Suprapubic skin (tissue), 4 donors: ENCODE results near the gene NEK11. TPM values are rescaled to one million over a fixed set of nuclear protein-coding genes. Genes with fewer than 3 reads are reported as not detected.

Experiments
- DNase-seq, 2 donors: peaks; one replicate each; pipeline ENCODE4 v3.0.0-alpha.2; 2019; ENCODE audit warnings: low spot score in 2 of 2
- H3K27ac ChIP-seq: fragments of 200-600 bp; sonication (generic); one replicate; pipeline ENCODE4 v1.5.1; 2019
- H3K27me3 ChIP-seq: fragments of 200-600 bp; sonication (generic); one replicate; pipeline ENCODE4 v1.5.1; 2019
- H3K36me3 ChIP-seq: fragments of 200-600 bp; sonication (generic); one replicate; pipeline ENCODE4 v1.5.1; 2019
- H3K4me1 ChIP-seq: fragments of 200-600 bp; sonication (generic); one replicate; pipeline ENCODE4 v1.5.1; 2019
- H3K4me3 ChIP-seq: fragments of 200-600 bp; sonication (generic); one replicate; pipeline ENCODE4 v1.5.1; 2019; ENCODE audit warnings: mild to moderate bottlenecking
- H3K9me3 ChIP-seq: fragments of 200-600 bp; sonication (generic); one replicate; pipeline ENCODE4 v1.5.1; 2019
- EP300 ChIP-seq: sonication (generic); formaldehyde crosslinking; IDR thresholded peaks from one replicate; pipeline ENCODE4 v1.6.1; 2017; ENCODE audit warnings: antibody characterized with exemption
- POLR2A ChIP-seq, 2 donors: fragments of 450-650 bp; IDR thresholded peaks; one replicate each; pipeline ENCODE4 v1.6.1; 2017; ENCODE audit warnings: antibody characterized with exemption in 2 of 2, mild to moderate bottlenecking in 2 of 2, moderate library complexity in 2 of 2
- POLR2AphosphoS5 ChIP-seq, 3 donors: sonication (generic); formaldehyde crosslinking; IDR thresholded peaks; one replicate each; pipeline ENCODE4 v1.6.1; 2017; ENCODE audit warnings: antibody characterized with exemption in 3 of 3
- WGBS: methylation state at CpG from one replicate; pipeline ENCODE4 v1.1.5; 2018; 5-methylcytosine and 5-hydroxymethylcytosine counted together
- total RNA-seq, 4 donors: library from RNA; depleted of rRNA; stranded (reverse); fragments of >200 nt; gene quantifications; one replicate each; pipeline ENCODE4 v1.1.0, GENCODE V29; 2016
- TF ChIP-seq, protein P1 (sequence below), 2 donors: fragments of 200-600 bp in 1 of 2; fragments of 450-650 bp in 1 of 2; sonication (generic) in 1 of 2; IDR thresholded peaks; one replicate each; pipeline ENCODE4 v1.5.1; 2016 to 2019; ENCODE audit warnings: antibody characterized with exemption in 2 of 2, mild to moderate bottlenecking in 1 of 2, moderate library complexity in 1 of 2

NEK11 gene
- total RNA-seq, 4 donors from 2014 or later: 4.2 to 11.0 (median 7.5) TPM

DNA sequence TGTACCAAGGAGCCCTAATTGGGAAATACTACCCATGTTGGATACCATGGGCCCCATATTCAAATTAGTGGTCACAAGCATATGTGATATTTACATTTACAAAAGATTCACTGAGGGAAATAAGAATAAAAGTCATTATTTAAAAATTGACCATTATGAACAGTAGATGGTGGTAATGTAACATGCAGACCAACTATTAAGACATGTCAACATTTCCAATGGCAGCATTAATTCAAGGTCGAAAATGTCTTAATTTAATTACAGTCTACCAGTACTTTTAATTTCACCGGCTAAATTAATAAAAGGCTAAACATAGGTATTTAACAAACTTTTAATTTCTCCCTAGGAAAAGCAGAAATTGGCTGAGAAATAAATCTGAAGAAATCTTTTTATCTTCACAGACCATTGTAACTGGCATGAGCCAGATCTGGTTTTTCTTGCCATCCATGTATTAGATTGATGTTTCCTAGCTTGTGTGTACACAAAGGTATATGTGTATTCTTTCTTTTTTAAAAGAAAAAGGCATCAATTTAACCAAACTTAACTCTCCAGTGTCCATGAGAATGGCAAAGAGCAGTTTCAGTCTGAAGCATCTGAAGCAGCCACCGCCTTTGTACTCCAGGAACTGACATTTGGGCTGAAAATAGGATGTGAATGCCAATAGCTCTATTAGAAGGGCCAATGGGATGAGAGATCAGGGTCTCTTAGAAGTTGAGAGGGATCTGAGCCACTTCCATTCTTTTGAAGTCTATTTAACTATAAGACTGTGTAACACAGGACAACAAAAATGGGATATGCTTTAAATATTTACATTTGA, 26.6 kb downstream of the NEK11 start:
- no peak for DNase-seq
- no peaks in the 10 kb centered on the region for H3K36me3 ChIP-seq
- no peaks in the 10 kb centered on the region for H3K27me3 ChIP-seq
- 71% methylated on average over 3 of the region's 3 CpGs for WGBS
- no peak overlapping the region for H3K27ac ChIP-seq
- no peak overlapping the region for H3K4me3 ChIP-seq
- TF ChIP-seq, protein P1, sequence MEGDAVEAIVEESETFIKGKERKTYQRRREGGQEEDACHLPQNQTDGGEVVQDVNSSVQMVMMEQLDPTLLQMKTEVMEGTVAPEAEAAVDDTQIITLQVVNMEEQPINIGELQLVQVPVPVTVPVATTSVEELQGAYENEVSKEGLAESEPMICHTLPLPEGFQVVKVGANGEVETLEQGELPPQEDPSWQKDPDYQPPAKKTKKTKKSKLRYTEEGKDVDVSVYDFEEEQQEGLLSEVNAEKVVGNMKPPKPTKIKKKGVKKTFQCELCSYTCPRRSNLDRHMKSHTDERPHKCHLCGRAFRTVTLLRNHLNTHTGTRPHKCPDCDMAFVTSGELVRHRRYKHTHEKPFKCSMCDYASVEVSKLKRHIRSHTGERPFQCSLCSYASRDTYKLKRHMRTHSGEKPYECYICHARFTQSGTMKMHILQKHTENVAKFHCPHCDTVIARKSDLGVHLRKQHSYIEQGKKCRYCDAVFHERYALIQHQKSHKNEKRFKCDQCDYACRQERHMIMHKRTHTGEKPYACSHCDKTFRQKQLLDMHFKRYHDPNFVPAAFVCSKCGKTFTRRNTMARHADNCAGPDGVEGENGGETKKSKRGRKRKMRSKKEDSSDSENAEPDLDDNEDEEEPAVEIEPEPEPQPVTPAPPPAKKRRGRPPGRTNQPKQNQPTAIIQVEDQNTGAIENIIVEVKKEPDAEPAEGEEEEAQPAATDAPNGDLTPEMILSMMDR (IDR thresholded peaks at IDR 0.05): no peak
- TF ChIP-seq POLR2A (IDR thresholded peaks at IDR 0.05) (no peak), EP300 (no peak), POLR2AphosphoS5 (IDR thresholded peaks at IDR 0.05) (no peak)
- H3K9me3 ChIP-seq: no peaks in the 10 kb centered on the region
- H3K4me1 ChIP-seq: no peaks in the 10 kb centered on the region

DNA sequence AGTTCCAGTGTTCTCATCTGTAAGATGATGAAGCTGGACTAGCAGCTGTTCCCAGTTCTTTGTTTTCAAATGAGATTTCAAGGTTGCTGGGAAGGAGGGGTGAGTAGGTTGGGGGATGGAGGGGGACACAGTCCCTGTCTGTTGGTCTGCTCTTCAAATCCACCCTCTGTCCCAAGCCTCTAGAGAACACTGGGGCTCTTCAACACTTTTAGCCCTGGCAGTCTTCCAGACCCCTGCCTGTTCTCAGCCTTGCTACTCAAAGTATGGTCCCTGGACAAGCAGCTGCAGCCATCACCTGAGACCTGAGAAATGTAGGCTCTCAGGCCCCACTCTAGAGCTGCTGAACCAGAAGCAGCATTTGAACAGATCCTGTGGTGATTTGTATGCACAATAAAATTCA, 41.3 kb downstream of the NEK11 start:
- no peak for DNase-seq
- H3K4me1 ChIP-seq: no peaks in the 10 kb centered on the region
- no peaks in the 10 kb centered on the region for H3K27me3 ChIP-seq
- no peaks in the 10 kb centered on the region for H3K9me3 ChIP-seq
- TF ChIP-seq, protein P1 (IDR thresholded peaks at IDR 0.05): no peak
- TF ChIP-seq POLR2A (IDR thresholded peaks at IDR 0.05) (no peak), EP300 (no peak), POLR2AphosphoS5 (IDR thresholded peaks at IDR 0.05) (no peak)
- no peak overlapping the region for H3K27ac ChIP-seq
- H3K36me3 ChIP-seq: no peaks in the 10 kb centered on the region
- no peak overlapping the region for H3K4me3 ChIP-seq

DNA sequence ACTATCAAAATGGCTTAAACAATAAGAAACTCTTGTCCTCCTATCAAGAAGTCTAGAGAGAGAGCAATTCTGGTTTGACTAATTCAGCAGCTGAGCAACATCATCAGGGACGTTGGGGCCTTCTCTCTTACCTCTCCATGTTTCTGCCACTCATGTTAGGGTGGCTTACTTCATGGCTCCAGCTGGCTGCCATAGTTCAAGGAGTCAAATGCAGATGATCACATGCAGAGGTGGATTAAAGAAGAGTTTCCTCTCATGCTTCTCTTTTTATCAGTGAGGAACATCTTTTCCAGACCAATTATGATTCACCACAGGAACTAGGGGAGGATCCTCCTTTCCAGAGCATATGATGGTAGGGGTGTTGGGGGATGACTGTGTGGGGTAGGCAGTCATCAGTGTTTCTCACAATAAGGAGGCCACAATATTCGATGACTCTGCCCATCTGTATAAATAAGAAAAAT, 45.5 kb downstream of the NEK11 start:
- H3K4me1 ChIP-seq: no peaks in the 10 kb centered on the region
- H3K9me3 ChIP-seq: no peaks in the 10 kb centered on the region
- peak overlapping the region; percentile 51 for H3K27ac ChIP-seq
- H3K27me3 ChIP-seq: no peaks in the 10 kb centered on the region
- H3K36me3 ChIP-seq: no peaks in the 10 kb centered on the region
- TF ChIP-seq POLR2A (IDR thresholded peaks at IDR 0.05): no peak
- TF ChIP-seq EP300: no peak
- TF ChIP-seq, protein P1 (IDR thresholded peaks at IDR 0.05): no peak
- WGBS: 60% methylated on average over 2 of the region's 2 CpGs
- no peak overlapping the region for H3K4me3 ChIP-seq
- no peak for DNase-seq

DNA sequence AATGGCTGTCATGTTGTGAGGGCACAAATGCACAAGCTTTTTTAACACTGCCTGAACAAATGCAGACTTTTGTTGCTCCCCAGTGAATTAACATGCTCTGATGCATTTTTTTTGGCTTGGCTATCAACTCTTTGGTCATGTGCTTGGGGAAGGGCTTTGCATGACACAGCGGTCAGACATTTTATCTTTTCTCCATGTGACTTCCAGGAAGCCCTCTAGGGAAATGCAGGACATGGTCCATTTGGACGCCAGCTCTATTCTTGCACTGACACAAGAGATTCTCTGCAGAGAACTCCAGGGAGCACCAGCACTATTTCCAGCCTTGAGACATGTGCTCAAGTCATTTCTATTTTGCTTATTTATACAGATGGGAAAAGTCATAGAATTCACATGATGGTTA, 46.2 kb downstream of the NEK11 start:
- Histone ChIP-seq H3K4me3 (no peak overlapping the region), H3K27ac (peak overlapping the region; percentile 51), H3K36me3 (no peaks in the 10 kb centered on the region), H3K9me3 (no peaks in the 10 kb centered on the region), H3K27me3 (no peaks in the 10 kb centered on the region), H3K4me1 (no peaks in the 10 kb centered on the region)
- 51% methylated on average over 2 of the region's 2 CpGs for WGBS
- TF ChIP-seq, protein P1 (IDR thresholded peaks at IDR 0.05): no peak
- TF ChIP-seq POLR2AphosphoS5 (IDR thresholded peaks at IDR 0.05) (no peak), POLR2A (IDR thresholded peaks at IDR 0.05) (no peak), EP300 (no peak)
- DNase-seq: peak in 1 of 2 donors; percentile 60

DNA sequence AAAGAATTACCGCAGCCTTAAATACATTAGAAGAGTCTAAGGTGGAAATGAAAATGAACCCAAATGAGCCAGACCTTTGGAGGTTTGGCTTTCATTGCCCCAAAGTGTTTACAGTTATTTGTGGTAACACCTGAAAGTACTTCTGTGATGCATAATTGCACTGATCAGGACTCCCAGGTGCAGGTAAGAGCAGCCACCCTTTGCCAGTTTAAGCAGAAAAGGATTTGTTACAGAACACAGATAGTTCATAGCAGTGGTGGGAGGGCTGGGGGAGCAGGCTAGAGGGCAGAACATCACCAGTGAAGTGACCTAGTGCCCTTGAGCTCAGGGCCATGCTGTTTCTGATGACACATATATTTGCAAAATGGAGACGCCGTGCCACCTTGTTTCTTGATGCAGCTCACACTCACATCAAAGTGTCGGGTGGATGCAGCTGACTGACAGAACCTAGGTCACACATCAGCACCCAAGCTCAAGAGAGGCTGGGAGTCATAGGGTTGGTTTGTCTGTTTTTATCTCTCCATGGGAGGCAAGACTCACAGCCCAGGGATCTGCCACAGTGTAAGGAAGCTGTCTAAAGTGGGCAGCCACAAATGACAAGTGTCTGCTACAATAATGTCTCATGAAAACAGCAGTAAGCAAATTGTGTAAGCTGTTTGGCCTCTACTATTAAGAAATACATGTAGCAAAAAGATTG, 49.1 kb downstream of the NEK11 start:
- no peaks in the 10 kb centered on the region for H3K36me3 ChIP-seq
- TF ChIP-seq, protein P1 (IDR thresholded peaks at IDR 0.05): no peak
- no peak for TF ChIP-seq EP300
- no peak for TF ChIP-seq POLR2A (IDR thresholded peaks at IDR 0.05)
- TF ChIP-seq POLR2AphosphoS5 (IDR thresholded peaks at IDR 0.05): no peak
- no peak overlapping the region for H3K27ac ChIP-seq
- H3K4me1 ChIP-seq: no peaks in the 10 kb centered on the region
- no peaks in the 10 kb centered on the region for H3K27me3 ChIP-seq
- DNase-seq: no peak
- no peak overlapping the region for H3K4me3 ChIP-seq
- H3K9me3 ChIP-seq: no peaks in the 10 kb centered on the region
- 65% methylated on average over 4 of the region's 4 CpGs for WGBS
